GM12872 (cell line): ENCODE data around the gene CROCC2.

ENCODE experiments used
- CTCF ChIP-seq: IDR thresholded peaks from 3 replicates; pipeline ENCODE4 v1.5.1; 2011; ENCODE audit warnings: low read depth, mild to moderate bottlenecking, low read length, moderate library complexity; ENCODE audit not compliant: insufficient read depth

CROCC2 gene

GRCh38 chr2:240868286-240869108, 37.6 kb upstream of the CROCC2 start, which contains the start of gene AGXT:
TSS of gene AGXT (plus strand) at chr2:240868824. CDS start at chr2:240868866, 42 bp downstream.
- no peak for TF ChIP-seq CTCF

GRCh38 chr2:240869109-240869955, 36.8 kb upstream of the CROCC2 start:
- TF ChIP-seq CTCF, result no peak

GRCh38 chr2:240869956-240870875, 35.9 kb upstream of the CROCC2 start:
- TF ChIP-seq CTCF, result no peak

- no peak for TF ChIP-seq CTCF
These were observed 34.8 kb upstream of the CROCC2 start for GRCh38 chr2:240871071-240871958.

- no peak for TF ChIP-seq CTCF
These were observed 33.6 kb upstream of the CROCC2 start for GRCh38 chr2:240872317-240873097.

- no peak for TF ChIP-seq CTCF
These were observed 32.9 kb upstream of the CROCC2 start for GRCh38 chr2:240873098-240873788.
